Muscle of leg (tissue), 11 donors: ENCODE results near the gene ELFN2. TPM values are rescaled to one million over a fixed set of nuclear protein-coding genes. Genes with fewer than 3 reads are reported as not detected.

Source experiments
- DNase-seq: peaks from one replicate; pipeline ENCODE4 v3.0.0; 2013
- H3K27ac ChIP-seq: one replicate; pipeline ENCODE4 v1.5.1; 2013; ENCODE audit warnings: mild to moderate bottlenecking, low read length, control low read depth
- H3K27me3 ChIP-seq: one replicate; pipeline ENCODE4 v1.6.1; 2013; ENCODE audit warnings: low read length; ENCODE audit not compliant: control insufficient read depth, insufficient read depth
- H3K36me3 ChIP-seq: one replicate; pipeline ENCODE4 v1.6.1; 2013; ENCODE audit warnings: low read length; ENCODE audit not compliant: control insufficient read depth, insufficient read depth
- H3K4me1 ChIP-seq: one replicate; pipeline ENCODE4 v1.6.1; 2013; ENCODE audit warnings: low read length; ENCODE audit not compliant: control insufficient read depth, insufficient read depth
- H3K4me3 ChIP-seq: one replicate; pipeline ENCODE4 v1.5.1; 2013; ENCODE audit warnings: low read length, control low read depth
- H3K9me3 ChIP-seq: replicated peaks from 2 replicates; pipeline ENCODE4 v1.6.1; 2013; ENCODE audit warnings: low read depth, low read length; ENCODE audit not compliant: control insufficient read depth
- WGBS: methylation state at CpG from one replicate; pipeline ENCODE4 v1.1.5; 2013; ENCODE audit warnings: missing lambda C conversion rate; ENCODE audit not compliant: insufficient coverage; 5-methylcytosine and 5-hydroxymethylcytosine counted together
- polyA plus RNA-seq, 8 donors: library from polyadenylated mRNA; unstranded; fragments of 120-200 nt; gene quantifications; one replicate each; pipeline versions ENCODE4 v1.2.1 to v1.2.3, GENCODE V29; 2013; ENCODE audit warnings: inconsistent platforms in 1 of 8, low replicate concordance in 1 of 8; ENCODE audit not compliant: insufficient read length in 8 of 8, insufficient read depth in 1 of 8
- total RNA-seq: library from RNA; stranded (reverse); fragments of 120-200 nt; gene quantifications from one replicate; pipeline ENCODE4 v1.2.4, GENCODE V29; 2013

Gene ELFN2
- total and polyA plus RNA-seq, 9 donors, result 0.35 to 2.2 (median 1.3) TPM

- WGBS, result 96% methylated on average over 5 of the region's 6 CpGs
- Histone ChIP-seq H3K9me3 (no peaks in the 10 kb centered on the region), H3K27me3 (peaks cover 8% of the 10 kb centered on the region), H3K4me1 (peaks cover 14% of the 10 kb centered on the region), H3K27ac (no peak overlapping the region), H3K36me3 (no peaks in the 10 kb centered on the region), H3K4me3 (no peak overlapping the region)
- no peak for DNase-seq
Observed at GRCh38 chr22:37390075-37390474, 37.2 kb downstream of the ELFN2 start.

DNA sequence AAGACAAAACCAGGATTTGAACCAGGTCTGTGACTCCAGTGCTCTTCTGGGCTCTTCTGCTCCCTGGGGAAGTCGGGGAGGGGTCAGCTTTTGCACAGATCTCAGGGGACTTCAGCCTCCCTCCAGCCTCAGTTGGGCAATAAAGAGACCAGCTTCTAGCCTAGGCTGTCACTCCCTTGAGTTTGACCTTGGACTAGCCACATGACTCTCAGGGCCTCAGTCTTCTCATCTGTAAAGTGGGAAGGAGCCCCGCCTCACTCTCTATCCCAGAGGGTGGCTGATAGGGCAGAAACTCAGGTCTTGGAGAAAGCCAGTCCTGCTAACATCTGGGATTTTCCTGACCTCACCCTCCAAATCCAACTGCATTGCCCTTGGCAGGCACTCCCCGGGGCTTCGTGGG is 38.7 kb downstream of the ELFN2 start:
- no peaks in the 10 kb centered on the region for H3K9me3 ChIP-seq
- DNase-seq, result no peak
- H3K4me1 ChIP-seq, result peaks cover 12% of the 10 kb centered on the region
- no peaks in the 10 kb centered on the region for H3K36me3 ChIP-seq
- H3K27ac ChIP-seq, result no peak overlapping the region
- no peak overlapping the region for H3K4me3 ChIP-seq
- 100% methylated on average over 2 of the region's 4 CpGs for WGBS
- H3K27me3 ChIP-seq, result peaks cover 8% of the 10 kb centered on the region

DNA sequence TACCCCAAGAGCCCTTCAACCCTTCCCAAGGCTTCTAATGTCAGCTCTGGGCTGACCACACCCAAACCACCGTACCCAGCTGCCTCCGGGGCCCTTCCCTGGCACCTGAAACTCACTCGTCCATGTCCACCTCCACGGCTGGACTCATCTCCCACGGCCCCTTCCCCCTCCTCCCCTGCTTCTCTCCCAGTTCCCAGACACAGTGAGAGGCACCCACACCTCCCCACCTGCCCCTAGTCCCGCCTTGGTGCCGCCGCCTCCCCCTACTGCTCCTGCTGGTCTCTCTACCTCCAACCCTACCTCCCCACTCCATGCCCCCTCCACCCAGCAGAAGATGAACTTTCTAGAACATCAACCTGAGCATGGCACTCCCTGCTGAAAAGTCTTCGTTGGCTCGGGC is 39.5 kb downstream of the ELFN2 start:
- no peak for DNase-seq
- peaks cover 8% of the 10 kb centered on the region for H3K27me3 ChIP-seq
- H3K27ac ChIP-seq, result no peak overlapping the region
- WGBS, result 47% methylated on average over 10 of the region's 10 CpGs
- no peaks in the 10 kb centered on the region for H3K36me3 ChIP-seq
- no peaks in the 10 kb centered on the region for H3K9me3 ChIP-seq
- H3K4me1 ChIP-seq, result peaks cover 18% of the 10 kb centered on the region
- H3K4me3 ChIP-seq, result no peak overlapping the region

DNA sequence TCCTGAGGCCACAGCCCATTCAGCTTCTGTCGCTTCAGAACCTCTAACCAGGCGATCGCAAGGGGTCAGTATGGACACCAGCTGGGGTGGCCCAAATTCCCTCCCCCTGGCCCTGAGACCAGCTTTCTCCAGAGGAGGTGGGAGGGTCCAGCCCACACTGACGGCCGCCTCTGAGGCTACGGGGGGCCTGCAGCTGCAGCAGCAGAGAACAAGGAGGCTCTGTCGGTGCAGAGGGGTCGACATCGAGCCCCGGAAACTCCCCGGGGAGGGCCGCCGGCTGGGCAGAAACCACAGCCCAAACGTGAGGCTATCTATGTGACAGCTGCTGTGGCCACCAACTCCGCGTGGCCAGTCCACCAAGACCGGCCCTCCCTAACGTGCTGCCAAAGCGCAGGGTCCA is 40.8 kb downstream of the ELFN2 start:
- no peak overlapping the region for H3K4me3 ChIP-seq
- H3K27ac ChIP-seq, result no peak overlapping the region
- H3K27me3 ChIP-seq, result peaks cover 9% of the 10 kb centered on the region
- 37% methylated on average over 16 of the region's 19 CpGs for WGBS
- H3K4me1 ChIP-seq, result peaks cover 18% of the 10 kb centered on the region
- no peaks in the 10 kb centered on the region for H3K36me3 ChIP-seq
- no peaks in the 10 kb centered on the region for H3K9me3 ChIP-seq
- peak; percentile 46 for DNase-seq

DNA sequence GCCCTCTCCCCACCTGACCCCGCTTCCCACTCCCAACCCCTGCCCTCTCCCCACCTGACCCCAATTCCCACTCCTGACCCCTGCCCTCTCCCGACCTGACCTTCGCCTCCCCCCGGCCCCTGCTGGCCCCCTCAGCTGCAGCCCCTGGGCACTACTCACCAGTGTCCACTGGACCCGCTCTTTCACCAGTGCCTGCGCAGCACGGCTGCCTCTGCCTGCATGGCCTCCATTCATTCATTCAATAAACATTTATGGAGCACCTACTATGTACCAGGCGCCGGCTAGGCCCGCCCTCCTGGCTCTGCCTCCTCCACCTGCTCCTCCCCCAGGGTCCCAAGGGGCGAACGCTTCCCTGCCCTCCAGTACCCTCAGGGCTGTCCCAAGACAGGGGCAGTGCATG is 42.6 kb downstream of the ELFN2 start:
- no peak overlapping the region for H3K4me3 ChIP-seq
- no peaks in the 10 kb centered on the region for H3K9me3 ChIP-seq
- H3K27me3 ChIP-seq, result peaks cover 23% of the 10 kb centered on the region
- H3K36me3 ChIP-seq, result no peaks in the 10 kb centered on the region
- no peak overlapping the region for H3K27ac ChIP-seq
- H3K4me1 ChIP-seq, result peaks cover 31% of the 10 kb centered on the region
- WGBS, result 70% methylated on average over 10 of the region's 12 CpGs
- DNase-seq, result no peak

DNA sequence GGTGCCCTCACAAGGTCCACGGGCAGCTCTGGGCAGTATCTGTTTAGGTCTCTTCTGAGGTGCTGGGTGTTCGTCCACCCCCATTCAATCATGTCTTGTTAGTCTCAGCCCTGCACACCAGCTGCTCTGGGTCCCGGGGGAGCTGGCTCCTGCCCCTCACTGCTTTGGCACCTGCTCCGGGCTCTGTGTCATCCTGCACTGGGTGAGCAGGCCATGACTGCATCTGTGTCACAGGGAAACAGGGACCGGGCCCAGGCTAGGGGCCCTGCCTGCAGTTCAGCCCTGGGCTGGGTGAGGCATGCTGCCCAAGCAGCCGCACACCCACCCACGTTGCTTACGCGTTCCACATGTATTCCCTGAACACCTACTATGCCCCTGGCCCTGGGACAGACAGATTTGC is 43.9 kb downstream of the ELFN2 start:
- no peak overlapping the region for H3K27ac ChIP-seq
- no peaks in the 10 kb centered on the region for H3K9me3 ChIP-seq
- 48% methylated on average over 9 of the region's 9 CpGs for WGBS
- DNase-seq, result peak; percentile 51
- no peak overlapping the region for H3K4me3 ChIP-seq
- peaks cover 33% of the 10 kb centered on the region for H3K27me3 ChIP-seq
- H3K4me1 ChIP-seq, result peaks cover 43% of the 10 kb centered on the region
- no peaks in the 10 kb centered on the region for H3K36me3 ChIP-seq

DNA sequence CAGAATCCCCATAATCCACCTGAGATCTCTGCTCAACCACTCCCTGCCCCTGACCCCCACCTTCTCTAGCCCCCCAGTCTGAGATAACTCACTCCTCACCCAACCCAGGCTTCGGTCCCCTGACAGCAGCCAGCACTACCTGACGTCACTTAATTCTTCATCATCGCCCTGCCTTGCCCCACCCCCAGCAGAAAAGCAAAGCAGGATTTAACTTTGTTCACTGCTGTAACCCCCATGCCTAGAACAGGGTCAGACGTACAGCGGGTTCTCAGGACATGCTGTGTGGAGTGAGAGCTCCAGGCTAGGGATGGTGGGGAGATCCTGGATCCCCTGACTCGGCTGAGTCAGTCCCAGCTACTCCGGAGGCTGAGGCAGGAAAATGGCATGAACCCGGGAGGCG is 45.8 kb downstream of the ELFN2 start:
- DNase-seq, result no peak
- WGBS, result 43% methylated on average over 6 of the region's 9 CpGs
- peaks cover 52% of the 10 kb centered on the region for H3K4me1 ChIP-seq
- no peaks in the 10 kb centered on the region for H3K9me3 ChIP-seq
- H3K36me3 ChIP-seq, result no peaks in the 10 kb centered on the region
- no peak overlapping the region for H3K4me3 ChIP-seq
- peaks cover 37% of the 10 kb centered on the region for H3K27me3 ChIP-seq
- no peak overlapping the region for H3K27ac ChIP-seq

GRCh38 chr22:37379722-37380121 is 47.6 kb downstream of the ELFN2 start:
- H3K4me1 ChIP-seq, result peaks cover 57% of the 10 kb centered on the region
- peaks cover 37% of the 10 kb centered on the region for H3K27me3 ChIP-seq
- H3K27ac ChIP-seq, result no peak overlapping the region
- no peaks in the 10 kb centered on the region for H3K9me3 ChIP-seq
- no peaks in the 10 kb centered on the region for H3K36me3 ChIP-seq
- no peak overlapping the region for H3K4me3 ChIP-seq
- 76% methylated on average over 2 of the region's 10 CpGs for WGBS
- DNase-seq, result no peak

DNA sequence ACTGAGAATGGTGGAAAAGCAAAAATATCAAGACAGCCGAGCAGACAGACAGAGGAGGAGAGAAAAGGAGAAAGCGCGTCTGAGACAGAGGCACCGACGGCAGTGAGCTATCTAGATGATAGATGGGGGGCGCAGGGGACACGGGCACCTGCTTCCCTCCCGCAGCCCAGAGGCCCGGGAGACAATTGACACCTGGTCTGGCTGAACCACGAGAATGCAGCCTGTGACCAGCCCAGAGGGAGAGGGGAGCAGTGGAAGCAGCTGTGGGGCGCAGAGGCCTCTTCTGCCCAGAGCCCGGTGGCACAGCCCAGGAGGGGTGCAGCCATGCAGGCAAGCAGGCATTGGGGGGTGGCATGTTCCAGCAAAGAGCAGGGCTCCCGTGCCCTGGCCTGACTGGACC is 48.2 kb downstream of the ELFN2 start:
- Histone ChIP-seq H3K9me3 (no peaks in the 10 kb centered on the region), H3K27ac (no peak overlapping the region), H3K4me1 (peaks cover 57% of the 10 kb centered on the region), H3K27me3 (peaks cover 37% of the 10 kb centered on the region), H3K36me3 (no peaks in the 10 kb centered on the region), H3K4me3 (no peak overlapping the region)
- no peak for DNase-seq
- 41% methylated on average over 13 of the region's 13 CpGs for whole genome bisulfite sequencing

DNA sequence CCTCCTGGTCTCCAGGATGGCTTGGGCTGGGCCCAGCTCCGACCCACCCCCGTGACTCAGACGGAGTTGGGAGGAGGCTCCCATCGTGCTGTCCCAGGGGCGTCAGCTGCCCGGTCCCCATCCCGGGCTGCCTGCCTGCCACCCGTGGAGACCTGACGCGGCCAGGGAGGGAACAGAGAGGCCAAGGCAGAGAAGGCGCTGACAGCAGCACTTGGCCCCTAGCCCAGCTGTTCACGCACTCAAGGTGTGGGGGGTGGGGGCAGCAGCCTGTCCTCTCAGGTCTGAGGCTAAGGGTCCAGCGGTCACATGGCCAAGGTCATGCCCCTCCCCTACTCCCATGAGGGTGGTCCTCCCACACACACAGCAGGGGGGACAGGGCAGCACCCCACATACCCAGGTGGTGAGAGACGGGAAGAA is 48.6 kb downstream of the ELFN2 start:
- Histone ChIP-seq H3K4me3 (no peak overlapping the region), H3K4me1 (peaks cover 56% of the 10 kb centered on the region), H3K27me3 (peaks cover 37% of the 10 kb centered on the region), H3K9me3 (no peaks in the 10 kb centered on the region), H3K36me3 (no peaks in the 10 kb centered on the region), H3K27ac (no peak overlapping the region)
- DNase-seq, result no peak
- WGBS, result 17% methylated on average over 2 of the region's 14 CpGs

GRCh38 chr22:37377927-37378326 is 49.4 kb downstream of the ELFN2 start:
- Histone ChIP-seq H3K4me1 (peaks cover 50% of the 10 kb centered on the region), H3K9me3 (no peaks in the 10 kb centered on the region), H3K36me3 (no peaks in the 10 kb centered on the region), H3K4me3 (no peak overlapping the region), H3K27ac (no peak overlapping the region), H3K27me3 (peaks cover 37% of the 10 kb centered on the region)
- WGBS, result 80% methylated on average over 6 of the region's 14 CpGs
- DNase-seq, result no peak
